Endothelial cell of umbilical vein (primary cell): ENCODE data around the gene OLFM2.

Experiments used
- EZH2 ChIP-seq: IDR thresholded peaks from 2 replicates; pipeline ENCODE4 v1.6.1; 2012; ENCODE audit warnings: borderline replicate concordance, low read depth, mild to moderate bottlenecking, moderate library complexity, low read length, inconsistent platforms; ENCODE audit not compliant: severe bottlenecking
- FOS ChIP-seq: IDR thresholded peaks from 2 replicates; pipeline ENCODE4 v1.6.1; 2011; ENCODE audit warnings: mild to moderate bottlenecking, low read length, moderate library complexity, borderline replicate concordance; ENCODE audit not compliant: insufficient read depth
- GATA2 ChIP-seq: IDR thresholded peaks from 2 replicates; pipeline ENCODE4 v1.7.0; 2011; ENCODE audit warnings: low read depth, mild to moderate bottlenecking, moderate library complexity, mixed read lengths, low read length; ENCODE audit not compliant: insufficient read length, insufficient read depth
- JUN ChIP-seq: IDR thresholded peaks from 2 replicates; pipeline ENCODE4 v1.6.1; 2011; ENCODE audit warnings: borderline replicate concordance, low read depth; ENCODE audit not compliant: insufficient read length, insufficient read depth
- MYC ChIP-seq: IDR thresholded peaks from one replicate; pipeline ENCODE4 v1.6.1; 2011; ENCODE audit warnings: mild to moderate bottlenecking, low read depth, low read length
- POLR2A ChIP-seq: IDR thresholded peaks from 2 replicates; pipeline ENCODE4 v1.6.1; 2012; ENCODE audit warnings: low read depth, mild to moderate bottlenecking, control low read depth, low read length
- POLR2AphosphoS5 ChIP-seq: IDR thresholded peaks from 2 replicates; pipeline ENCODE4 v1.6.1; 2012; ENCODE audit warnings: low read depth, mild to moderate bottlenecking, control low read depth, low read length, moderate library complexity; ENCODE audit not compliant: insufficient read depth
- TF ChIP-seq, protein P1 (sequence below), 2 donors: IDR thresholded peaks; 1 replicate in 1 of 2; 2 replicates in 1 of 2; pipeline ENCODE4 v1.5.1; 2011; ENCODE audit warnings: low read length in 2 of 2, mild to moderate bottlenecking in 2 of 2, moderate library complexity in 2 of 2, control low read depth in 1 of 2, inconsistent platforms in 1 of 2, low read depth in 1 of 2; ENCODE audit not compliant: insufficient read depth in 1 of 2; ENCODE audit errors: extremely low read depth in 1 of 2
- TF ChIP-seq, protein P2 (sequence below): IDR thresholded peaks from 2 replicates; pipeline ENCODE4 v1.6.1; 2011; ENCODE audit not compliant: insufficient read depth, insufficient read length

DNA sequence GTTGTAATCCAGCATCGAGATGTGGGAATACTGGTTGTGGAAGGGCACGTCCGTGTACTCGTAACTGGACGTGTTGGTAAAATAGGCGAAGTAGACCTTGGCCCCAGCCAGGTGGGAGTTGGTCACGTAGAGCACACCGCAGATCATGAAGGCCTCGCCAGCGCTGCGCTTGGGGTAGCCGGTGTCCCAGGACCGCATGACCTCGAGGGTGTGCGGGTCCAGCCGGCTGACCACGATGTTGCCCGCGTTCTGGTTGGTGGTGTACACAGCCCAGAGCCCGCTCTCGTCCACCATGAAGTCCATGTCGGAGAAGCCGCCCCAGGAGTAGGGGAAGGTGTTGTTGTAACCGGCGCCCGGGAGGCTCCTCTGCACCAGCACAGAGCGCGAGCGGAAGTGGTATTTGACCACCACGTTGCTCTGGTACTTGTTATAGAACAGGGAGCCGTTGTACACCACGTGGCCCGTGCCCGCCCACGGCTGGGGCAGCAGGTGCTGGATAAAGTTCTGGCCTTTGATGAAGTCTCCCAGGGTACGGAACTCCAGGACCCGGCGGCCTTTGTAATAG lies 82.0 kb downstream of the OLFM2 start:
- TF ChIP-seq, protein P1, sequence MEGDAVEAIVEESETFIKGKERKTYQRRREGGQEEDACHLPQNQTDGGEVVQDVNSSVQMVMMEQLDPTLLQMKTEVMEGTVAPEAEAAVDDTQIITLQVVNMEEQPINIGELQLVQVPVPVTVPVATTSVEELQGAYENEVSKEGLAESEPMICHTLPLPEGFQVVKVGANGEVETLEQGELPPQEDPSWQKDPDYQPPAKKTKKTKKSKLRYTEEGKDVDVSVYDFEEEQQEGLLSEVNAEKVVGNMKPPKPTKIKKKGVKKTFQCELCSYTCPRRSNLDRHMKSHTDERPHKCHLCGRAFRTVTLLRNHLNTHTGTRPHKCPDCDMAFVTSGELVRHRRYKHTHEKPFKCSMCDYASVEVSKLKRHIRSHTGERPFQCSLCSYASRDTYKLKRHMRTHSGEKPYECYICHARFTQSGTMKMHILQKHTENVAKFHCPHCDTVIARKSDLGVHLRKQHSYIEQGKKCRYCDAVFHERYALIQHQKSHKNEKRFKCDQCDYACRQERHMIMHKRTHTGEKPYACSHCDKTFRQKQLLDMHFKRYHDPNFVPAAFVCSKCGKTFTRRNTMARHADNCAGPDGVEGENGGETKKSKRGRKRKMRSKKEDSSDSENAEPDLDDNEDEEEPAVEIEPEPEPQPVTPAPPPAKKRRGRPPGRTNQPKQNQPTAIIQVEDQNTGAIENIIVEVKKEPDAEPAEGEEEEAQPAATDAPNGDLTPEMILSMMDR (IDR thresholded peaks at IDR 0.05; ENCODE audit: extremely low read depth in 1 of 2, insufficient read depth in 1 of 2, low read depth in 1 of 2, low read length in 2 of 2), result no peak
- TF ChIP-seq POLR2A, result no peak
- no peak for TF ChIP-seq GATA2
- no peak for TF ChIP-seq POLR2AphosphoS5
- TF ChIP-seq JUN, result no peak
- no peak for TF ChIP-seq EZH2
- TF ChIP-seq, protein P2, sequence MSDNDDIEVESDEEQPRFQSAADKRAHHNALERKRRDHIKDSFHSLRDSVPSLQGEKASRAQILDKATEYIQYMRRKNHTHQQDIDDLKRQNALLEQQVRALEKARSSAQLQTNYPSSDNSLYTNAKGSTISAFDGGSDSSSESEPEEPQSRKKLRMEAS, result no peak
- TF ChIP-seq MYC, result no peak
- TF ChIP-seq FOS, result no peak
